NCI-H1092 treated with DMSO at 0.1 percent for 48 hours (cell line): ENCODE measurements around the gene FAM131B.

ENCODE experiments used
- DNase-seq: peaks from one replicate; lab custom pipeline; 2025; lab: John Stamatoyannopoulos, UW

Gene FAM131B

DNA sequence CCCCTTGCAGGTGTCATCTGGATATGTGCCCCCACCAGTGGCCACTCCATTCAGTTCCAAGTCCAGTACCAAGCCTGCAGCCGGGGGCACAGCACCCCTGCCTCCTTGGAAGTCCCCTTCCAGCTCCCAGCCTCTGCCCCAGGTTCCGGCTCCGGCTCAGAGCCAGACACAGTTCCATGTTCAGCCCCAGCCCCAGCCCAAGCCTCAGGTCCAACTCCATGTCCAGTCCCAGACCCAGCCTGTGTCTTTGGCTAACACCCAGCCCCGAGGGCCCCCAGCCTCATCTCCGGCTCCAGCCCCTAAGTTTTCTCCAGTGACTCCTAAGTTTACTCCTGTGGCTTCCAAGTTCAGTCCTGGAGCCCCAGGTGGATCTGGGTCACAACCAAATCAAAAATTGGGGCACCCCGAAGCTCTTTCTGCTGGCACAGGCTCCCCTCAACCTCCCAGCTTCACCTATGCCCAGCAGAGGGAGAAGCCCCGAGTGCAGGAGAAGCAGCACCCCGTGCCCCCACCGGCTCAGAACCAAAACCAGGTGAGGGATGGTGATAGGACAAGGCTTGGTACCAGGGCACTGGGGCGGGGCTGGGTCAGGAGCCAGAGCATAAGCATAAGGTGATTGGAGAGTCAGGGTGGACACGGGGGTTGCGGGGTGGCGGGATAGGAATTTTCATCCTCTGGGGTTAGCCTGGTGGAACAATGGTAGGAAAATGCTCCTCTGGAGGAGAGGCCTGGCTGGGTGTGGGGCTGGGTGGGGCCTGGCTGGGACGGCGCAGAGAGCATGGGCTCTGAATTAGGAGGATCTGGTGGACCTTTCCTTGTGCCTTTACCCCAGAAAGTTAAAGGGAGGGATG, 20.5 kb upstream of the FAM131B start:
- DNase-seq = no peak

DNA sequence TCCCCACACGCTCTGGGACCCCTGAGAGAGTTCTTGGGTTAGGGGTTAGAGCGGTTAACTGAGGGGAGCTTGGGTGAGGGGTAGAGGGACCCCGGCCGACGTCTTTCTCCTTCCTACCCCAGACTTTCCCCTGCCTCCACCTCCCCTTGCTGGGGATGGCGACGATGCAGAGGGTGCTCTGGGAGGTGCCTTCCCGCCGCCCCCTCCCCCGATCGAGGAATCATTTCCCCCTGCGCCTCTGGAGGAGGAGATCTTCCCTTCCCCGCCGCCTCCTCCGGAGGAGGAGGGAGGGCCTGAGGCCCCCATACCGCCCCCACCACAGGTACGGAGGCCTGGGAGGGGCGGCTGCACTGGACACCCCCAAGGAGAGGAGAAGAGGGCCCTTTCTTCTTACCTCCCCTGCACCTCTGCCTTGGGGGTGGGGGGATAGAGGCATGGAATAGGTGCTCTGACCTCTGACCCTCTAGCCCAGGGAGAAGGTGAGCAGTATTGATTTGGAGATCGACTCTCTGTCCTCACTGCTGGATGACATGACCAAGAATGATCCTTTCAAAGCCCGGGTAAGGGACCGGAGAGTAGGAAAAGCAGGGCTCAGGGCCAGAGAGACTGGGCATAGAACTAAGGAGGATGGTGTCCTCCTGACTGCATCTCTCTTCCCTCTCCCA, 19.7 kb upstream of the FAM131B start:
- no peak for DNase-seq

DNA sequence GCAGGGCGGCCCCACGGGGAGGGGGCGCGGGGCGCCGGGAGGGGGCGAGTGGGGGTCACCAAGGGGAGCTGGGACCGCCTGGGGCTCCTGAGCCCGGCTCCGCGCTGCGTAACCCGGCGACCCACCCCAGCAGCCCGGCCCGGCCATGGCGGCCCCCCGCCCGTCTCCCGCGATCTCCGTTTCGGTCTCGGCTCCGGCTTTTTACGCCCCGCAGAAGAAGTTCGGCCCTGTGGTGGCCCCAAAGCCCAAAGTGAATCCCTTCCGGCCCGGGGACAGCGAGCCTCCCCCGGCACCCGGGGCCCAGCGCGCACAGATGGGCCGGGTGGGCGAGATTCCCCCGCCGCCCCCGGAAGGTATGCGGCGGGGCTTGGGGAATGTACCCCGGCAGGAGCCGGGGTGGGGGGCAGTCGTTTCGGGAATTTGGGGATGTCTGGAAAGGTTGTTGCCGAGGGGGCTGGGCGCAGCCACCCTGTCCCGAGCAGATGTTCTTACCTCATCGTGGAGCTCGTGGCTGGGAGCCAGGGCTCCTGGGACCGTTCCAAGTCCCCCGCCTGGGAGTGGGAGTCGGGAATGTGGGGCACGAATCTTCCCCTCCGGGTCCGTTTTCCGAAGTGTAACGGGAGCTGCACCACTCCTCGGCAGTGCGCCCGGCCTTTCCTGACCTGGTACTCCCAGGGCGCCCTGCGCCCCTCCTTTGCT, 19.1 kb upstream of the FAM131B start:
- no peak for DNase-seq

DNA sequence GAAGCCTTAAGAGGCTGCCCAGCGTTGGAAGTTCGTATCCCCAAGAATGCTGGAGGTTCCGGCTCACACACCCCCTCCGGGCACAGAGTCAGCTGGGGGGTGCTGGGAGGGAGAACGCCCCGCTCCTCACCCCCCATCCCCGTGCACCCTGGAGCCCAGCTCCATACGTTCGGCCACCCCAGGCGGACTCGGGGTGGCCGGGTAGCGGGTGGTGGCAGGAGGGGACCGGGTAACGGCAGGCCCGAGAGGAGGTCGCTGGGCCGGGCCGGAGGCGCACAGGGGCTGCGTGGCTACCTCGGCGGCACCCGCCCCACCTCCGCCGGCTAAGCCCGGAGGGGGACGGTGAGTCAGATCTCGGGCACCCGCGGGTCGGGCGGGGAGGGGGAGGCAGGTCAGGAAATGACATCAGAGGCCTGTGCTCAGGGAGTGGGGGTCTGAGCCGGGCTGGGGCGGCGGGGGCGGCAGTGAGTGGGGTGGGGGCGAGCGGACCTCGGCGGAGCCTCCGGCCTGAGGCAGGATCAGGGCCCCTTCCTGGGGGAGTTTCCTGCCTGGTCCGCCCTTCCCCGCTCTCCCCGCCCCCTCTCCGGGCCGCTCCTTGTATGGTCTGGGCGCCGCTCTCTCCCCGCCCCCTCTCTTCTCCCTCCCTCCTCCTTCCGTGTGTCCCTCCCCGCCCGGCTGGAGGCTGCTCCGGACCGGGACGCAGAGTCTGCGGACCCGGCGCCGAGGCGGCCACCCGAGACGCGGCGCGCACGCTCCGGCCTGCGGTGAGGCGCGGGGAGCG, 18.3 kb upstream of the FAM131B start, which contains the start of gene ZYX:
Gene ZYX, plus strand, starts transcription at position 700 of the 781 bp plus-strand sequence. CDS start 227 bp downstream, outside the sequence.
- peak; percentile 44 for DNase-seq

DNA sequence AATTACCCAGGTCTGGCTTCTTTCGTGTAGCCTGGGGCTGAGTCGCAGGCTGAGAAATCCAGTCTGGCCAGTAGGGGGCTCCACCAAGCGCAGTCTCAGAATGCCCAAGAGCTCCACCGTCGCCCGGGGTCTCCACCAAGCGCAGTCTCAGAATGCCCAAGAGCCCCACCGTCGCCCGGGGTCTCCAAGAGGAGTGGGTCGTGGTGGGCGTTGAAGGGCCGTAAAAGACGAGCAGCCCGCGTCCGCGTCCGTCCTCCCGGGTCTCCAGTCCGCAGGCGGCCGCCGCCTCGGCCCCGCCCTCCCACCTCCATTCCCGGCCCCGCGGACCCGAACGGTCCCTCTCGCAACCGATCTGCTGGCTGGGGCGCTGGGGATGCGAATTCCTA, 17.7 kb upstream of the FAM131B start:
- peak; percentile 68 for DNase-seq

DNA sequence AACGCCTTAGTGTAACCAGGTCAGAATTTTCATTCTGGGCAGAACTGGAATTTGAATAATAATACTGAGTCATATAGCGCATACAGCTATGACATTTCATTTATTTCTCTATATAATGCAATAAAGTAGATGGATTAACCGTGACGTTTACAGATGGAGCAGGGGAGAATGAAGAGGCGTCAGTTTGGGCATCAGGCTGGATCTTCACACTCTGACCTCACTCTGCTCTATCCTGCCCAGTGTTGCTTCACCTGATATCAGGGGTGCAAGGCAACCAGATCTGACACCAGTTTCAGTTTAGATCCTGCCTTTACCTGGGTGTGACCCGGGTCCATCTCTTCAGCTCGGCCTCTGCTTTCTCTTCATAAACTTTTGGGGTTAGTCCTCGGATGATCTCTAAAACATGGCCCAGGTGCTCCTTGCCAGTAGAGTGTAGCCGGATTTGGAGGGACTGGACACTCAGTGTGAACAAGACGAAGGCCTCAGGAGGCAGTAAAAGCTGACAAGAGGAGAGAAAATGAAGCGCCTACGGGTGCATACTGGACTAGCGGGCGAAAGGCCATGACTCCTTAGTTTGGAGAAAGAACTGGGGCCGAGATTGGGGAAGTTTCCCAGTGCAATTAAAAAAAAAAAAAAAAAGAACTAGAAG, 17.2 kb upstream of the FAM131B start:
- DNase-seq = no peak

DNA sequence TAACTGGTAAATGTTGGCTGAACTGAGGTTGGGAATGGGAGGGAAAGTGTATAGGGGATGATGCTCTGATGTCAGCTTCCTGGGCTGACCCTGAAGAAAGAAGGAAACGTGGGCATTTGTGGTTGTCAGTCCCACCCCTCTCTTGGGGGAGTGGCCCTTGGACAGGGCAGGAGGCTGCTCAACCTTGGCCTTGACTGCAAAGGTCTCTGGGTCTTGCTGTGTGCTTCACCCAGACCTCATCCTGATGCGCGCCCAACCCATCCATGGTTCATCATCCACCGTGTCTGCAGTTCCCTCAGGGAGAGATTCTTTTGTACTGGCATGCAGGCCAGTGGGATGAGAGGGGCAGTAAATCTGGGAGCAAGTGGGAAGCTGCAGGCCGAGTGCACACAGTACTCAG, 13.9 kb upstream of the FAM131B start:
- no peak for DNase-seq

DNA sequence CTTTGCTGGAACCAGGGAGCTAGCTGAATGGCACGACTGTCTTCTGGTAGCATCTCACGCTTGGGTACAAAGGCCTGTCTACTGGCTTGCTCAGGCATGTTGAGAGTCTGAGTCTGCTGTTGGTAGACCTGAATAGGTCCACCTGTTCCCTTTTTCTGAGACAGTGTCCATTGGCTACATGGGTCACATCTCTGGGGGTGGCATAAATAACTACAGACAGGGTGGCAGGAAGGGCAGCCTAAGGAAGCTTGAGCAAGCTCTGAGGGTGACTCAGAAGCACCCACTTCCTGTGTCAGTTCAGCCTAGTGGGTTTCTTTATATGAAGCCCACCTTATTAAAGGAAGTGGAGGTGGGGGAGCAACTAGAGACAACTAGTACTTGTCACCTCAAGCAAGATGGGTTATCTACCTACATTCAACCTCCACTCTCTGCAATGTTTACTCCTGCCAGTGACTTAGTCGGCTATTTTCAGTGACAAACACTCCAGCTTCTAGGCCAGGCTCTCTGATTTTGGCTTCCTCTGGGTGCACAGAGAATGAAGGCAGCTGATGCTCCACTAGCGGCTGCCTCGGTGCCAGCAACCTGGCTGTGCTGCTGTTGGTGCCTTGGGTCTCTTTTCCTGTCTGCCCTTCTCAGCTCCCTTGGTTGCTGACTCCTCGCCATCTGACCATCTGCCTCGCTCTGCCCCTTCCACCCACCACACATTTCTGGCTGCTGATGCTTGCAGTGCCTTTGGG, 13.0 kb upstream of the FAM131B start:
- DNase-seq = no peak

DNA sequence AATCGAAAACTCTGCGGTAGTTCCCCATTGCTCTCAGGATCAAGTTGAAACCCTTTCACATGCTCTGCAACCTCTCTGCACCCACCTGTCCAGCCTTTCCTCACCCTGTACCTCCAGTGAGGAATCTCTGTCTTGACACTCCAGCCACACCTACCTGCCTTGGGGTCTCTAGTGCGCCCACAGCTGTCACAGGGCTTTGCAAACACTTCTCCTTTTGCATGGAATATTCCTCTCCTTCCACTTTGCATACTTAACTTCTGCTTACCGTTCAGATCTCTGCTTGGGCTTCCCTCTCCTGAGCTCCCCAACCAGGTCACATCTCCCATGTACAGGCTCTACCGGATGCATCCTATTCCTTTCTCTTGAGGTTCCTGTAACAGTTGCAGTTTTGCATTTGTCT, 12.0 kb upstream of the FAM131B start:
- DNase-seq = no peak

DNA sequence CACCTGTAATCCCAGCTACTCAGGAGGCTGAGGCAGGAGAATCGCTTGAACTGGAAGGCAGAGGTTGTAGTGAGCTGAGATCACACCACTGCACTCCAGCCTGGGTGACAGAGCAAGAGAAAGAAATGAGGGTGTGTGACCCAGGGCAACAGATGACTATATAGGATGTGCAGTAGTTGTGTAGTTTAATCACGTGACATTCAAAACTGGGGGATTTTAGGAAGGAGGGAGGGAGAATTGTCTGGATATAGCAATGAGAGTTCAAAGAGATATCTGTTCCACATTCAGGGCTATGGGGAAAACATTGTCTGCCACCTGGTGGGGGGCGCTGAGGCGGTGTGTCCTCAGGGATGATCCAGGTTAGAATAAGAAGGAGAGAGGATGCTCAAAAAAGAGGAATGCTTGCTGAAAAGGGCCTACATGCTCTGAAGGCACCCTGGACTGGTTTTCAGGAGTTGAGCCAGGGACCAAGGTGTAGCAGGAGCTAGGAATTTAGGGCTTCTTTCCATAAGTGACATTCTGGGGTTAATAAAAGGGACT, 10.8 kb upstream of the FAM131B start:
- no peak for DNase-seq

DNA sequence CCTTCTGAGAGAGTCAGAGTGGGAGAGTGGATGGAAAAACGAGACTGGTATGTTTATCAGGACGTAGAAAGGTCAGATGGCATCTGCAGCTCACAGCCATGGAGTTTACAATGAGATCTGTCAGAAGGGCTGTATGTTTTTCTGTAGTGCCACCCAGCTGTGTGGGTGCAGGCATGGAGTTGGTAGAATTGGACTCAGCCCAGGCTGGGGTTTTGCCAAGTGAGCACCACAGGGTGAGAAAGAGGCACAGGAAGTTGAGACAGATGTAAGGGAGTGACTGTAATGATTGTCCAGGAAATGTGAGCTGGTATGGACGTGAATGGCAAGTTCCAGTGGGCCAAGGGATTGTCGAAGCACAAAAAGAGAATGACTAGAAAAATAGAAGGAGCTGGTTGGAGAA, 9.6 kb upstream of the FAM131B start:
- peak; percentile 56 for DNase-seq

DNA sequence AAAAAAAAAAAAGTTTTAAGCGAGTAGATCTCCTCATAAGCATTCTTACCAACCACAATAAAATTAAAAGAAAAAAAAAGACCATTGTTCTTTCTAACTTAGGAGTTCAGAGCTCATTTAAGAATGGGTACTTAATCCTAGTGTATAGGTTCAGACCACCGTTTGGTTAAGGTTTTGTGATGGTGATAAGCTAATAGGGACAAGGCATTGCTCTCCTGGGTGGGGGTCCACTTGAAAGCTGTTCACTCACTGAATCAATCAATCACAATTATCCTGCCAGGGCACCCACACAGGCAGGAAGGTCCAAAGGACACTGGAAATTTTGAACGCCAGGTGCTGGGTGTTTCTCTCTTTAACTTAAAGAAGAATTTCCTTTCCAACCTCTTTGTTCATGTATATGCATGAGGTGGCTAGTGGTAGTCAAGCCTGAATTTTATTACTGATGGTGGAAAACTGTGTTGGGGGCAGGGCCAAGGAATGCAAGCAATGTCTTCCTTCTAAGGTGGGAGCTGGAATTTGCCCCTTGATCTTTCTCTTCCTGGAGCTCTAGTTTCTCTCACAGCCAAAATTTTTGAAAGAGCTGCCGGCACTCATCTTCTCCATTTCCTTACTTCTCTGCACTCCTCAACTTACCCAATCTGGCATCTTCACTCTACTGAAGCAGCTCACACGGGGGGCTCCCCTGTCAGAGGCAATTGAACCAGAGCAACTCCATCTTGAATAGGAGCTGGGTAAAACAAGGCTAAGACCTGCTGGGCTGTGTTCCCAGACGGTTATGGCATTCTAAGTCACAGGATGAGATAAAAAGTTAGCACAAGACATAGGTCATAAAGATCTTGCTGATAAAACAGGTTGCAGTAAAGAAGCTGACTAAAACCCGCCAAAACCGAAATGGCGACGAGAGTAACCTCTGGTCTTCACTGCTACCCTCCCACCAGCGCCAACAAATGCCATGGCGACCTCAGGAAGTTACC, 7.5 kb upstream of the FAM131B start:
- DNase-seq = no peak

DNA sequence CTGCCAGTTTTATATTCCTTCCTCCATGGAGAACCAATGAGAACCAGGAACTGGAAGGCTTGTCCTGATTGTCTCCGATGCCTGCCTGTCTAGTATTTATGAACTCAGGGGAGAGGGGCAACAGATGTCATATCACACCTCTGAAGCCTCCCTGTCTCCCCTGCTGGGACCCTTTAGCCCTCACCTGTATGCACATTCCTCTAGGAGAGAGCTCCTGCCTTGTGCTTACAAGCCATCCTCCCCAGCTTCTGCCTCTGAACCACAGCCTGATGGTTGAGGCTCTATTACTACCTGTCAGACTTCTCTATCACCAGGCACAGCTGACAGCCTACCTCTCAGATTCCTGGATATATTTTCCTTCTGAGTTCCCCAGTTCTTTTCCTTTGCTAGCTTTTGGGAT, 5.9 kb upstream of the FAM131B start:
- no peak for DNase-seq

DNA sequence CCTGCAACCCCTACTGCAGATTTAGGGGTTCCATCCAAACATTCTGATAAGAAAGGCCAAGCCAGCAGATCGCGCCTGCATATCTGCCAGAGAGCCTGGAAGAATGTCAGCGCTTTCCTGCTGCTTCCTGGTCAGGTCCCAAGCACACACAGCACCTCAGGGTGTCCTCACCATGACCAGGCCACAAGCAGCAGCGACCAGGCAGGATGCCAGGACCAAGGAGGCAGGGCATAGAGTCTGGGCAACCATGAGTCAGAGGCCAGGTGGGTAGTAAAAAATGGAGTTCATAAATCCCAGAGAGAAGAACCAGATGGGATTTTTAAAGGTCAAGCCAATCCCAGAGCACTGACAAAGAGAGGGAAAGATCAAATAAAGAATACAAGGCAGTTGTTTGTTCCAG, 5.5 kb upstream of the FAM131B start:
- no peak for DNase-seq

DNA sequence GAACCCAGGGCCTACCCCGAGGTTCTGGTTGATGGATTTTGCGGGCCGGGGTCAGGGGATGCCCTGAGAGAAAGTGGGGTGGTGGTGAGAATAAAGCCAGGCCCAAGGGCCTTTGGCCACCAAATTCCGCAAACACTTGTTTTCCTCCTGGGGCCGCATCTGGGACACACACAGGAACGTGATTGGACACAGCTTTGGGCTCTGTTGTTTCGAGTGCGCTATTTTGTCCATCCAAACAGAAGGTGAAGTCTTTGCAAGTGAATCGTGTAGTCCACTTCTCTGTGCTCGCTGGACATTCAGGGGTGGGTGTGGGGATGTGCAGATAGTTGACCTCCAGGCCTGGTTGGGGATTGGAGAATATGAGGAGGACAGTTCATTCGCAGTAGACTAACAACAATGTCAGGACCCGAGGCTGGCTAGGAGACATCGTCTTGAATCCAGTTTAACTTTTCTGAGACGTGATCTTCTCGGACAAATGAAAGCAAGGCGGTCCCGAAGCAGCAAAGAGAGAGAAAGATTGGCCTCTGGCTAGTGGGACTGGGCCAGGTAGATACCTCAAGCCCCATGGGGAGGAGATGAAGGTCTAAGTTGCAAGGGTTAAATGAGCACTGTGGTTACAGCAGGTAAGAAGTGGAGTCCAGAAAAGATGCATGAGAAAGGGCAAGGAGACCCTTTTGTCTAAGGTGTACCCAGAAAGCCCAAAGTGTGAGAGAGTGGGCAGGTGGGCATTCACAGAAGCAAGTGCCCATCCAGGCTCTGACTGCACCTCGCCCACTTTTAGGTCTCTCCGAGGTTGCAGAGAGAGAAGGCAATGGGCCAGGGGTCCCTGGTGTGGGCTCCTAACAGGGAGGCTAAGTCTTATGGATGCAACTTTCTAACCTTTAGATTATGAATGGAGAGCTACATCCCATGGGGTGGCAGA, 764 bp upstream of the FAM131B start:
- DNase-seq = no peak

DNA sequence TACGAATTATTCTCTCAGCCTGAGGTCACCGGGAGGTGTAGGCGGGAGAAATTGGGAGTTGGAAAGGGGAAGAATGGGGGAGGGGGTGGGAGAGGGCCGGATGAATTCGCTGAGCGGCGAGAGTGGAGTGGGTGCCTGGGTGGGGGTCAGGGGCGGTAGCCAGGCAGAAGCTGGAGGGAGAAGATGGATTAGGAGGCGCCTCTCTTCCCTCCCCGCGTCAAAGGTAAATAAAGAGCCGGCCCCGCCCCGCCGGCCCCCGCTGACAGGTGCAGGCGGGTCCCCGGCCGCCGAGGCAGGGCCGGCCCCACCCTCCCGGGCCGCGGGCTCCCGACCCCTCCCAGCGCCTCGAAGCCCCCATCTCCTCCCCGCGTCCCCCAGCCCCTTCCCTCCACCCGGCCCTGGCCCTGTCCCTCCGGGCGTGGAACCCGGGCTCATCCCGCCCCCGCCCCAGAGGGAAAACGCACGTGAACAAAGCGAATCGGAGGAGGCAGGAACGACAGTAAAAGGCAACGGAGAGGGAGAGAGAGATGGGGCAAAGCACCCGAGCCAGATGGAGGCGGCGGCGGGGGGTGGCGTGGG, 872 bp downstream of the FAM131B start:
- DNase-seq = no peak

DNA sequence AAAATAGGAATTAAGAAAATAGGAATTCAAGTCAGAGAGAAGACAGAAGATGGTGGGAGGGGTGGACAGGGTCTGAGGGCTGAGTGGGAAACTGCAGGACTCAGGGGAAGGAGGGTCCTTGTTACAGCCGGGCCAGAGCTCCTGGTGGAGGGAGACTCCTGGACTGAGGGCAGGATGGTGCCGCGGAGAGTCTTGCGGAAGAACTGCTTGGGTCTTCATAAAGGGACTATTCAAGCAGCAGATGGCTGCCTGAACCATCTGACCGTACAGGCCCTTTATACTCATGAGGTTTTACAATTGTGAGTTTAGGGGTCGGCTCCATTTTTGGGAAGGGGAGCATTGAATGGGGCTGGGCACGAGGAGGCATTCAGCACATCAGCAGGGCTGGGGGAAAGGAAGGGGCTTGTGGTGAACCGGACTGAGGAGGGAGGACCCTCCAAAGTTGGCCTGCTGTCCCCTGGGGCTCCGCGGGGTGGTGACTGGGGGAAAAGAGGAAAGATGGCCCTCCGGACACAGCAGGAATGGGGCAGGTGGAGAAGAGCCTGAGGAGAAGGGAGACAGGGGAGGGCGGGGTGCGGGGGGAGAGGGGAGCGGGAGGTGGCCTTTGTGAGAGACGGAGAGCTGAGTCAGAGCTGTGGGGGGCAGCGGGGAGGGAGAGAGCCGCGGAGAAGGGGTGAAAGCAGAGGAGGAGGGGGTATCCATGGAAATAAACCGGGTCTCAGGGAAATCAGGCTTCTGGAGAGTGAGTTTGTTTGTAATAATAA, 1.5 kb downstream of the FAM131B start:
- DNase-seq = peak; percentile 29
